Stimulated activated CD4-positive, alpha-beta T cell treated with anti-CD3 and anti-CD28 coated beads, Interleukin-2, amount 100 ng/mL, for 48 hours (primary cell): ENCODE results near the gene MEN1.
"Not testable (repeated sequence)": the region's sequence is repeated elsewhere in the genome, so short reads cannot be mapped to it uniquely, and the experiment has no call there.

Experiments
- DNase-seq, 2 donors: peaks; one replicate each; pipeline ENCODE4 v3.0.0-alpha.2; 2020

MEN1 gene

GRCh38 chr11:64831411-64831891 is 21.1 kb upstream of the MEN1 start:
- no peak for DNase-seq

DNA sequence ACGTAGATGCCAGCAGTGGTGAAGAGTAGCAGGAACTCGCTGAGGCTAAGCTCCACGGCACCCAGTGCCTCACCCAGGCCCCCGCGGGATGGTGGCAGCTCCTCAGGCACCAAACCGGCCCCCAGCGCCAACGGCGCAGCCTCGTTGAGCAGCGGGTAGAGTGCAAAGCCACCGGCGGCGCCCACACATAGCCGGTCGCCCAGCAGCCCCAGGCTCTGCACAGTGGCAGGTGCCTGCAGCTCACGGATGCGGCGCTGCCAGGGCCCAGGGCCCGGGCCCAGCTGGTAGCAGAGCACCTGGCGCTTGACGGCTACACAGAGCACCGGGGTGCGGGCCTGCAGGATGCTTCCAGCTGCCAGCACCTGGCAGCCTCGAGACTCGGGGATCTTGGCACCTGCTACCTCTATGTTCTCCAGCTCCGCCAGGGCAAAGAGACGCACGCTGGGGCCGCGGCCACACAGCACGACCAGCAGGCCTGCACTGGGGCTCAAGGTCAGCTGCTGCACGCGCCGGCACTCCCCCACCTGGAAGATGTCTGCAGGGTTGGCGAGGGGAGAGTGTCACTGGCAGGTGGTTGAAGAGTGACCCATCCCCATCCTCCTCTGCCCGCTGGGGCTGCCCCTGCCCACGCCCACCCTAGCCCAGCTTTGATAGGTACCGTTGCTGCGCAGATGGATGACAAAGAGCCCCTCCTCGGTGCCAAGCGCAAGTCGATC is 19.3 kb upstream of the MEN1 start:
- no peak for DNase-seq

DNA sequence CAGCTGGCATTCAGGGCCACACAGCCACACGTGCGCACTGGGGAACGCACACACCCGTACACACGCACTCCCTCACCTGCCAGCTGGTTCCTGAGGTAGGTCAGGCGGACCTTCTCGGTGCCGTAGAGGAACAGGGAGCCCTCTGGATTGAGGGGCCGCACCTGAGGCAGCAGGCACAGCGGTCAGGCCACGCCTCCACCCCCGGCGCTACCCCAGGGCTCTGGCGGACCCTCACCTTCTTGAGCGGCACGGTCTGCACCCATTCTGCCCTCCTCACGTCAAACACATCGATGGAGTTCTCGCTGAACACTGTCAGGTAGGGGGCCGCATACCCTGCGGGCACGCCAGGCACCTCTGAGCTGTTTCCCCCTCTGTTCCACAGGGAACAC is 17.1 kb upstream of the MEN1 start:
- DNase-seq: no peak

DNA sequence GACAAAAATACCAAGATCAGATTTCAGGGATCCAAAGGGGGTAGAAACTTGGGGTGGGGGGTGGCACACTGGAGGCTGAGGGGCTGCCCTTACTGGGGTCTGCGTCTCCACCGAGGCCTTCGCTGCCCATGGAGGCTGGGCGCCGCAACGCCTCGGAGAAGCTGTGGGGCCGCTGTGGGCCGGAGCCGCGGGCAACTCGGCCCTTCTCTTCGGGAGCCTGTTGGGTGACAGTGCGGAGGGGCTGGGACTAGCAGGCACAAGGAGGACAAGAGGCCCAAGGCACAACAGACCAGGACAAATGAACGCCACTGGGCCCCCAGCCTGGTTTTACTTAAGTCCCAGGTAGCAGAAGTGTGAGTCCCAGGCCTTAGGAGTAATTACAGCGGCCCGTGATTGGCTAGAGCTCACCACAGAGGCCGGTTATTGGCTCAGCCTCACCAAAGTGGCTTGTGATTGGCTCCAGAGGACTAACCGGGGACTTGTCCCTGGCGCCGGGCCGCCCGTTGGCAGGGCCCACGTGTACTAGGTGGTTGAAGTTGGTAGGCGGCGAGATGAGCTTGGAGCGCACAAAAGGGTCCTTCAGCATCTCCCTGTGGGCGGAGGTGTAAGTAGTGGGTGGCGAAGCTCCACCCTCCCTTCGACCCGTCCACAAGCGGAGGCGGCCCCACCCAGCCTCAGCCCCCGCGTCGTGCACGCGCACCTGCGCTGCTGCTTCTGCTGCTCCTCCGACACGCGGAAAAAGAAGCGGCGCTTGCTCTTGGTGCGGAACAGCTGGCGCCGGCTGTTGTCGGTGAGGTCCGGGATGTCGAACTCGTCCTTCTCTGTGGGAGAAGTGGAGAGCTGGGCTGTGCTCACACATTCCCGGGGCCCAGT is 16.5 kb upstream of the MEN1 start:
- DNase-seq: no peak

- no peak for DNase-seq
Observed at GRCh38 chr11:64826062-64826461, 15.7 kb upstream of the MEN1 start.

GRCh38 chr11:64823568-64824119 is 13.3 kb upstream of the MEN1 start:
- DNase-seq: no peak

- no peak for DNase-seq
Observed at GRCh38 chr11:64817476-64817875, 7.1 kb upstream of the MEN1 start.

DNA sequence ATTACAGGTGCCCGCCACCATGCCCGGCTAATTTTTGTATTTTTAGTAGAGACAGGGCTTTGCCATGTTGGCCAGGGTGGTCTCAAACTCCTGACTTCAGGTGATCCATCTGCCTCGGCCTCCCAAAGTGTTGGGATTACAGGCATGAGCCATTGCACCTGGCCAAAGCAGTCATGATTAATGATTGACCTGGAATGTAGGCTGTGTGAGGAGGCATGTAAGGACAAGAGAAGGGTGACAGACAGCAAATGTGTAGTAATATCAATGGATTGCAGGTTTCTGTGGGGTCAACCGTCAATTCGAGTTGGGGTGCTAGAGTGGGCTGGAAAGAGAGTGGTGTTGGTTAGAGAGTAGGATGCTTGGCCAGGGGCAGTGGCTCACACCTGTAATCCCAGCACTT is 5.1 kb upstream of the MEN1 start:
- DNase-seq: not testable (repeated sequence)

DNA sequence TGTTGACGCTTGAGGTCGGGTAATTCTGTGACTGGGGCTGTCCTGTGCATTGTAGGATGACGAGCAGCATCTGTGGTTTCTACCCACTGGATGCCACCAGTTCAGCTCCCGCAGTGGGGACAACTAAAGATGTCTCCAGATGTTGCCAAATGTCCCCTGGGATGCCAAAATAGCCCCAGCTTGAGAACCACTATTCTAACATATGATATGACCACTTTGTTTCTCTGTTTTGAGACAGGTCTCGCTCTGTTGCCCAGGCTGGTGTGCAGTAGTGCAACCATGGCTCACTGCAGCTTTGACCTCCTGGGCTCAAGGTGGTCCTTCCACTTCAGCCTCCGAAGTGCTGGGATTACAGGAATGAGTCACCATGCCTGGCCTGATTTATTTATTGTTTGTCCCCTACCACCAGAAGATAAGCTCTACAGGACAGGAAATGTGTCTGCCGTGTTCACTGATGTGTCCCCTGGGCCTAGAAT is 4.4 kb upstream of the MEN1 start:
- no peak for DNase-seq

DNA sequence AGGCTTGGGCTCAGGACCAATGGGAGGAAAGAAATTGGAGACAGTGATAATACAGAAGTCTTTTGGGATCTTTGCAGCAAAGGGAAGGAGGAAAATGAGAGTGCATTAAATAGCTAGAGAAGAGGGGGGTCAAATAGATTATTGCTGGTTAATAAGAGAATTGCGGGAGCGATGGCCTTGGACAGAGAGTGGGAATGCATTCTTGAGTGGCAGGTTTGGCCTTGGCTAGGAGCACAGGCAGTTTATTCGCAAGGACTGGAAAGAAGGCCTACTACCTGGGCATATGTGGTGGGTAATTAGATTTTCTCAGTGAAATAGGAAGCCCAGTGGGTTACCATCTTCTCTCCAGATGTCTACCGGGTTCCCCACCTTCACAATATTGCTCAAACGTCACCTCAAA is 3.5 kb upstream of the MEN1 start:
- DNase-seq: no peak

DNA sequence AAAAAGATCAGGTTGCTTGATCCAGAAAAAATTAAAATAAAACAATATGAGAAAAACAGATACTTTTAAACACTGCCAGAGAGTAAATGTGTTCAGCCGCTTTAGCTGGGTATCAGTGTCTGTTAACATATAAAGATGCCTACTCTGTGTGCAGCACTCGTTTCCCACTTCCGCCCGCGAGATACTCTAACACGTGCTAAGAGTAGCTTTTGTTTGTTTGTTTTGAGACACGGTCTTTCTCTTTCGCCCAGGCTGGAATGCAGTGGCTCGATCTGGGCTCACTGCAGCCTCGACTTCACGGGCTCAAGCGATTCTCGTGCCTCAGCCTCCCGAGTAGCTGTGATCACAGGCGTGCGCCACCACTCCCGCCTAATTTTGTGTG is 531 bp upstream of the MEN1 start:
- DNase-seq: peak in 1 of 2 donors; percentile 8

GRCh38 chr11:64809781-64810241 is 540 bp downstream of the MEN1 start:
- DNase-seq: peak in 1 of 2 donors; percentile 7

GRCh38 chr11:64805481-64805880 is 4.9 kb downstream of the MEN1 start:
- no peak for DNase-seq

DNA sequence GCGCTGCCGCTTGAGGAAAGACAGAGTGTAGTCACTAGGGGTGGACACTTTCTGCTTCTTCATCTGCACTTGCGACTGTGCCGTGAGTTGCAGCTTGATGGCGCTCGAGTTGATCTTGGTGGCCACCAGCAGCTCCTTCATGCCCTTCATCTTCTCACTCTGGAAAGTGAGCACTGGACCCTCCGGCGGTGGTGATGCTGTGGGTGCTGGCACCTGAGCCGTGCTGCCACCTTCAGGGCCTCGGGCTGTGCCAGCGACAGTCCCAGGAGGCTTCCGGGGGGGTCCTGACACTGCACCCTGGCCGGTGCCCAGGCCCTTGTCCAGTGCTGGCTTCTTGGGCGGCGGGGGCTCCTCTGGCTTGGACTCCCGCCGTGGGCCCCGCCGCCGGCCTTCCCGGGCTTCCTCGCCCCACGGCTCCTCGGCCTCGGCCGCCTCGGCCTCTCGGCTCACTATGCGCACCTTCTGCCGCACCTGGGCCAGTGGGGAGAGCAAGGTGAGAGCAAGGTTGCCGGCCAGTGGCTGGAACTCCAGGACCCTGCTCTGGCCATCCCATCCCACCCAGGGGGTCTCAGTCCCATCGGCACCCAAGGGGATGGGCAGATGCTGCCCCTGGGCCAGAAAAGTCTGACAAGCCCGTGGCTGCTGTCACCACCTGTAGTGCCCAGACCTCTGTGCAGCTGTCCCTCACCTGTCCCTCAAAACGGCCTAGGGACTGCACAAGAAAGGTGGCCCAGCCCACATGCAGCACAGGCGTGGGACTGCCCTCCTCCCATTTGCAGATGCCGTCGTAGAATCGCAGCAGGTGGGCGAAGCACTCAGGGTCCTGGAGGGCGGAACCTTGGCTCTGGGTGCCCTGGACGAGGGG is 5.8 kb downstream of the MEN1 start:
- DNase-seq: no peak

GRCh38 chr11:64803846-64804345 is 6.5 kb downstream of the MEN1 start:
- DNase-seq: no peak

DNA sequence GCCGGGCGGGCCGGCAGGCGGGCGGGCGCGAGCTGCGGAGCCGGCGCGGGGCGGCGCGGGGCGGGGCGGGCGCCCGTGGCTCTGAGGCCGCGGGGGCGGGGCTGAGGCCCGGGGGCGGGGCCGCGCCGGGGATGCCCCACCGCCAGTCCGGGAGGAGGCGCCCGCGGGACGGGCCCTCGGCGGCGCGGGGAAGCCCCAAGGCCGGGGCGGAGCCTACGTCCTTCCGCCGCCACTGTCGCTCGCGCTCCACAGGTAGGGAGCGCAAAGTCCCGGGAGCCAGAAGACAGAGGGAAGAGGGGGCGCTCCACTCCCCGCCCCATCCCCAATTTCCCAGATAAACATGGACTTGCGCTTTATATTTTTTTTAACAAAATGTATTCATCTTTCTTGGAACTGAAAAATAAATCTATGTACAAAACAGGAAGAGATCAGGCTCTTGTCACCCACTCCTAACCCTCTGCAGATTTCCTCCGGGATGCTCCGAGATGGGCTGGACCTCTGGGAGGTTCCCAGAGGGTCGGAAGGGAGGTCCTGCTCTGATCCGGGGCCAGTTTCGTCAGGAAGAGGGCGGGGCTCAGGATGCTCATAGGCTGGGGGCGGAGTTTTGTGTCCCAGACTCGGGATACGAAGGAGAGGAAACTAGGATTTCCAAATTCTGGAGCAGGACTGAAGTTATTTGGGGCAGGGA is 7.0 kb downstream of the MEN1 start, which contains the start of gene MAP4K2:
TSS of gene MAP4K2 (minus strand) at position 57 of the 688 bp plus-strand sequence. CDS start 65 bp downstream, outside the sequence.
- peak; percentile 79 to 87 for DNase-seq

- peak in 1 of 2 donors; percentile 25 for DNase-seq
Observed at GRCh38 chr11:64802370-64803157, 7.8 kb downstream of the MEN1 start.

GRCh38 chr11:64801561-64802369 is 8.6 kb downstream of the MEN1 start:
- DNase-seq: no peak

DNA sequence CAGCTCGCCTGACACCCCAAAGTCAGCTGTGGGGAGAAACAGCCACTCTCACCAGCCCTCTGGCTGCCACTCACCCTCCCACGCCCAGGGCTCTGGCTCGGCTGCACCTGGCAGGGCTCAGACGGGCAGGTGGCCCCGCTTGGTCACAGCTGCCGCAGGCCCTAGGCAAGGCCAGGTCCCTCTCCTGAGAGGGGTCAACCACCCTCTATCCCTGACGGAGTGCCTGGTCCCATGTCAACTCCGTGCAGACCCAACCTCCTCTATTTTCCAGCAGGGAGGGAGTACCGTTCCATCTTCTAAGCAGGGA is 9.2 kb downstream of the MEN1 start:
- no peak for DNase-seq
